ENCODE data around the gene IRS1.

Gene IRS1

DNA sequence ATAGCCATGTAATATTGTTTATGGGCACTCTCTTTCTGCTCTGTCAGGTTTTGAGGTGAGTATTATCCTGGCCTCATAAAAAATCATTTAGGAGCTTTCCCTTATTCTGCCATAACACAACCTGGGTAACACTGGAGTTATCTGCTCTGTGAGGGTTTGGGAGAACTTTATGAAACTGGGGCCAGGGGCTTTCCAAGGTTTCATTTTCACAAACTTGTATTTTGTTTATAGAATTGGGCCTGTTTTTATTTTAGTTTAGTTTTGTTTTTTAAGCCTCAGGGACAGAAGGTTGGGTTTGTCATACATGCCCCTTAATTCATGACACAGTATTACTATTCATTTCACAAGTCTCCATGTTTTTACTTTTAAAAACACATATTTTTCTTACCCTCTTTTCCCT, 83.5 kb downstream of the IRS1 start:
- DNase-seq: no peak

- DNase-seq: no peak
These were observed 84.2 kb downstream of the IRS1 start for GRCh38 chr2:226715347-226715990.

- DNase-seq: no peak
These were observed 86.7 kb downstream of the IRS1 start for GRCh38 chr2:226712941-226713340.

GRCh38 chr2:226711606-226712296, 87.9 kb downstream of the IRS1 start:
- DNase-seq: no peak

DNA sequence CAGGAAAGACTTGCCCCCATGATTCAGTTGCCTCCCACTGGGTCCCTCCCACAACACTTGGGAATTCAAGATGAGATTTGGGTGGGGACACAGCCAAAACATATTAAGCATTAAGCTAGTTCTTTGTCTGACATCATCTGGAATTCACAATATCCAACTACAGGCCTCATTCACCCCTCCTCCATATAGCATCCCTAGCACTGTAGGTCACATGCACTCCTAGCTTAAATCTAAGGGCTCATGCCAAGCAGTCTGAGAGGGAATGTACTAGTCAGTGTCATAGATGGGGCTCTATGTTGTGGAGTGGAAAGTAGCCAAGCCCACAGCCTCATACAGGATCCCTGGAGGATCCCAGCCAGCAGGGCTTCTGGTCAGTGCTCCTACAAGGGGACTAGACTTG, 92.1 kb downstream of the IRS1 start:
- no peak for DNase-seq

GRCh38 chr2:226705965-226706364, 93.7 kb downstream of the IRS1 start:
- DNase-seq: no peak

DNA sequence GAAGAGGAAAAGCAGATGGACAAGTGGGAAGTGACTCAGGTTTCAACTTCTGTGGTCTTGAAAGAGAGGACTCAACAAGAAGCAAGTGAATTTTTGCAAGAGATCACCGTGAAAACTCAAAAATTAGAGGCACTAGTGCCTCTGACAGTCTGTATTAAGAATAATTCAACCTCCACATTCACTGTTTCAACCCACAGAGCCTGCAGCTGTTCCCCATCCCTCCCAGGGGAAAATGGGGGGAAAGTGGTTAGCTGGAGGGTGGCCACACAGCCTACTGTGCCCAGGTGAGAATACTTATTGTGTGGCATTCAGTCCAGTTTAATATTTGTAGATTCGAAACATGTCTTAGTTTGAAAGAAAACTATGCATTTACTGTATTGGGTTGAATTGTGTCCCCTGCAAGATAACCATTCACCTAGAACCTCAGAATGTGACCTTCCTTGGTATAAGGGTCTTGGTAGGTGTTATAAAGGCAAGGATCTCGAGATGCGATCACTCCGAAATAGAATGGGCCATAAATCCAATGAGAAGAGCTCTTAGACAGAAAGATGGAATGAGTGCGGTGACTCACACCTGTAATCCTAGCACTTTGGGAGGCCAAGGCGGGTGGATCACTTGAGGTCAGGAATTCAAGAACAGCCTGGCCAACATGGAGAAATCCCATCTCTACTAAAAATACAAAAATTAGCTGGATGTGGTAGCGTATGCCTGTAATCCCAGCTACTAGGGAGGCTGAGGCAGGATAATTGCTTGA, 94.3 kb downstream of the IRS1 start:
- DNase-seq: no peak

GRCh38 chr2:226703514-226703913, 96.1 kb downstream of the IRS1 start:
- DNase-seq: no peak

DNA sequence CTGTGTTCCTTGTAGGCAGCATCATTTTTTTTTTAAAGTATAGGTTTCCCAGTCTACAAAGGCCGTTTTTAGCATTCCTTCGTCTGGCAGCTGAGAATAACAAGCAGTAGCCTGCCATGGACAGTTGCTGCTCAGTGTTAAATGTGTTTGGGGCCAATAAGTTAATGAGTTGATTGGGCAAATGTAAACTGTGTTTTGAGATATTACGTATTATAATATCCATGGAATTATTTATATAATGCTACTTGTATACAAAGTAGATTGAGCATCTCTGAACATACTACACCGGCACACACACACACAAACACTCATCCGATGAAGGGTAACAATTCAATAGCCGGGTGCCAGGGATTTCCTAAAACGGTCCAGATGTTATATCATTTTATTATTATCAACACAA, 97.2 kb downstream of the IRS1 start:
- no peak for DNase-seq

DNA sequence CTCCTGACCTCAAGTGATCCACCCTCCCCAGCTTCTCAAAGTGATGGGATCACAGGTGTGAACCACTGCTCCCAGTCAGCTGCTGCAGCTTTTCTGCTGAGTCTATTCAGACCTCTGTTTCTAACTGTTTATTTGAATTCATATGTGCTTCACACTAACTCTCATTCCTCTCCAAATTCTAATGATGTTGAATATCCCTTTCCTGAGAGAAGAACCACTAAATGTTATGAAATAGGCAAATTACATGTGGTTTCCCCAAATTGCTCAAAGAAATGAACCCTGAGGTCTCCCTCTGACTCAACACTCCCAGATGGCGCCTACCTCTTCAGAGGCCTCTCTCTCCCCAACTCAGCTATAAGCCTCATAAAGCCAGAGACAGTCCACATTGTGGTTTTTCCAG, 98.6 kb downstream of the IRS1 start:
- DNase-seq: no peak

- no peak for DNase-seq
These were observed 100.3 kb downstream of the IRS1 start for GRCh38 chr2:226699321-226699720.

DNA sequence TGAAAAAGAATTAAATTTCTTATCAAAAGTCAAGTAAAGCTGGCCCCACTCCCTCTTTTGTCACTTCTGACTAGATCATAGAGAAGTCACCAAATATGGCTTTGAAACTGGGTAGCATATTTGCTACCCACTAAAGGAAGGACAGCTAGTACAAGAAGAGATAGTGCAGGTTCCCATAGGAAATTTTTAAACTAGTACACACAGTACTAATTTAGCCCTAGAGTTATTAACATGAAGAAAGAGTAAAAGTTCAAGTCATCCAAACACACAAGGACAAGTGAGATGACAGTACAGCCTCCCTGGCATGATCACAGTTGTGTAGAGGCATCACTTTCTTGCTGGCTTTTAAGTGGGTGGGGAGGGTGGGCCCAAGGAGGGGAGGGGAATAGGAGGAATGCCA, 100.9 kb downstream of the IRS1 start:
- no peak for DNase-seq

DNA sequence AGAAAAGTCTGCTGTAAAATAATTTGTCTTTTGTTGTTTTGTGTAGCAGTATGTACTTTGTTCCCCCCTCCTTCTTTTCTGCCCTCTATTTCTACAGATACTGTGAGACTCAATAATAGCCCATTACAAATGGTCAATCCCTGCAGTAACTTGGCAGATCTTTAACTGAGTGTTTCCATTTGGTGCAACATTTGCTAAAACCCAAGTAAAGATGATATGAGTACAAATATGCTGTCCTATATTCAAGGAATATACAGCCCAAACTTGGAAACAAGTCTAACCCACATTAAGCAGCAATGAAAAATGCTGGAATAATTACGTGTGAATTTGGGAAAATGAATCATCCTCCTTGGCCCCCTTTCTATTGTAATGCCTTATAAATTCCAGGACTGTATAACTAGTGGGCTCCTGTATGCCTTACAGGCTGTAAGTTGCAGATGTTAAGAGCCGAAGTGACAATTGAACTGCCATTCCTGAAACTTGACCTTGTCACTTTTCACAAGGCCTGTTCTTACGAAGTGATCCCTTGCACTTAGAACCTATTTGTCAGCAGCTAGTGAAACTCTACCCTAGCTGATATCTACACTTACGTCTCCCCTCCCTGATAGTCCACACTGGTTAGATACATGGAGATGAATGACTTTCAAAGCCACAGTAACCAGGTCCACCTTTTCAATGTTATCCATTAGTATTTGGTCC, 104.9 kb downstream of the IRS1 start:
- DNase-seq: no peak

GRCh38 chr2:226694149-226694548, 105.5 kb downstream of the IRS1 start:
- DNase-seq: no peak

DNA sequence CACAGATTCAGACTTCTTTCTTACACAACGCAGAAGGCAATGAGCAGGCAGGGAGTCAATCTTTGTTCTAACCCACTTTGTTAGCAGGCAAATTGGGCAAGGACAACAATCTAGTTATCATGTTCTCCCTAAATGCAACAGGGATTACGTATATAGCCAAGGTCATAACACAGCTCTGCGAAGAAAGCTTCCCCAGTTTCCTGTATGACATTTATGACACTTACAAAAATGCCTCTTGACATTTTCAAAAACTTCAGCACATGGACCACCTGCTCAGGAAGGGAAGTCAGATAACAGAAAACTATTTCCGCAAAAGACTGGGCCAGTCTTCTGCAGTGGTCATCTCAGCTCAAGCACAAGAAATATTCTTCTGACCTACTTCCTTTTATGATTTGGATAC, 106.1 kb downstream of the IRS1 start:
- DNase-seq: no peak

DNA sequence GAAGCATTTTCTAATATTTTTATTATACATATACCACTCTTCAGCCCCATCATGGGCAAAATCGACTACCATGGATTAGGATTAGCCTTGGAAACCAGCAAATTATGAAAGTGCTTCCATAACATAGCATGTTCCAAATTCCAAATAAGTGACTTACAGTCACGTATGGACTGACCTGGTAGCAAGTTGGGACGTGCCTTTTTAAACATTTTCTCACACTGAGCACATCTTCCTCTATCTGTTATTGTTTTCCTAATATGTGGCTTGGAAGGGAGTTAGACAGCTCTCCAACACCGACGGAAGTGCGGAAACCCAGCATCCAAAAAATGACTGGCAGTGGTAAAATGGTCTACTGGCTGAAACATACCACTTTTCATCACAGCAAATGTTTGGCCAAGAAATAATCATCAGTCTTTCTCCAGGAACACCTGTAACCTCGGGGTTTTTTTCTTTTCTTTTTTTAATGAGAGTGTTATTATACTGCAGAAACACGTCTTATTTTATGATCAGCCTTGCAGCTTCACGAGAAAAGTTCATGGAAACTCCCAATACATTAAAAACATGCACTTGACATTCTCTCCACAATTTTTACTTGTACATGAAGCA, 107.0 kb downstream of the IRS1 start:
- no peak for DNase-seq

DNA sequence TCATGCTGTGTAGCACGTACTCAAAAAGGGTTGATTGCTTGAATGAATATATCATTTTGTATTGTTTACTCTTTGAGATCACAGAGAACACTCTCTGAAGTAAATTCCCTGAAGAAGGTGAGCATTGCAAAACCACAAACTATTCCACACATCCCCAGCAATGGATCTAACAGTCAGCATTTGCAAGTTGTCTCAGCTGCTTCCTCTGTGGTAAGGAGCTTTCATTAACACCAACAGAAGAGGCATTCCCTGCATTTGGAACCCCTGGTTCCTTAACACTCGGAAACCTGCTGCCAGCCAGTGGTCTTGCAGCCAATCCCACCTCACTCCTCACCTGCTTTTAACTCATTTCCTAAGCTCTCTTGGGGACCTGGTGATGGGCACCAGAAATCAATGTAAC, 108.4 kb downstream of the IRS1 start:
- no peak for DNase-seq

- DNase-seq: no peak
These were observed 109.1 kb downstream of the IRS1 start for GRCh38 chr2:226690461-226691024.

GRCh38 chr2:226687641-226688253, 111.9 kb downstream of the IRS1 start:
- DNase-seq: no peak

DNA sequence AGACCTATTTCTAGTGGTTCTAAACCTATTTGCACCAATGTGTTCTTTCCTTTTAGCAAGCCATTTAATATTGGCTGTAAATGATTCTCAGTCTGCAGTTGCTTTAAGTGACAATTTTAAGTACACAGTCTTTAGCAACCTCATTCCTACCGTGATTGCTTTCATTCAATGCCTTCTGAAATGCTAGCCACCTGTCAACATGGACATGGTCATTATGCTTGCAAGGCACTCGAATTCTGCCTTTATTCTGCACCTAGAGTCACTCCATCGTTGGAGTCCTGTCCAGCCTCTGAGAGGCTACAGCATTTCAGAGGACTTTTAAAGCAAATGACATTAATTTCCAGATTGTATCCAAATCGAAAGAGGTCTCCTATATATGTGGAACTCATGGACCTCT, 115.1 kb downstream of the IRS1 start:
- DNase-seq: no peak

GRCh38 chr2:226683944-226684562, 115.6 kb downstream of the IRS1 start:
- no peak for DNase-seq

DNA sequence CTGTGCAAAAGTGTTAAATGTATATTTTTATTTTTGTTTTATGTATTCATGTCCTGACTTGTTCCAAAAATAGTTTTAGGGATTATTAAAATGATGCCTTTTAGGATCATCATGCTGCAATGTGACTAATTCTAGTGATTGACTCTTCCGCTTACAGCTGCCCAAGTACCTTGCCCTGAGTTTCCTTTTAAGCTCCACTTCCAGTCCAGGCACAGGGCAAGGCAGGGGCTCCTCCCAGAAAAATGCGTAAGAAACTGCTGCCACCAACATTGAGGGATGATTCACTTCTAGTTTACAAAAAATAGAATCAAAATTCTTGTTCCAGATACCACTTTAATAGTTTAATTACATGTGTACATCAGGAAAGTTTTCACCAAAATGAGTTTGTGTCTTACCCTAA, 116.4 kb downstream of the IRS1 start:
- no peak for DNase-seq
